ENCODE data around the gene SAMD4A.

DNA sequence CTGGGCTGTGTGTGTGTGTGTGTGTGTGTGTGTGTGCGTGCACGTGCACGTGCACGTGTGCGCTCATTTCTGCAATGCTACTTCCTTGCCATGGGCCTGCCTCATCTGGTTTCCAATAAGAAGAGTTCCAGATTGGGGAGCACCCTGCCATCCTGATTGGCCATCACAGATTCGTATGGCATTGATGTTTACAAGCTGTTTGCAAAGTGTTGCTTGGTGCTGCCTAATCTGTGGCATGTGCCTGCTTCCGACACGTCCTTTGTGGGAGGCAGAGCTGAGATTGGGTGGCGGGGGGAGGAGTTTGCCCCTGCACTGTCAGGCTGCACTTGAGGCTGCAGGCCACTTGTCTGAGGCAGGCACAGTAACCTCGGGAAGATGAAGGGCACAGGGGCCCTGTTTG is 39.2 kb downstream of the SAMD4A start:
- TF ChIP-seq CTCF (IDR thresholded peaks at IDR 0.05) (no peak), POLR2A (IDR thresholded peaks at IDR 0.05) (no peak)
